ENCODE measurements around the gene AP3D1.

Gene AP3D1

GRCh38 chr19:2195361-2195760 is 44.0 kb upstream of the AP3D1 start:
- TF ChIP-seq CTCF (IDR thresholded peaks at IDR 0.05; ENCODE audit: insufficient read depth, low read depth, low read length, missing control alignments): no peak
- no peak overlapping the region for H3K4me3 ChIP-seq (ENCODE audit: low read length)
- DNase-seq (ENCODE audit: low read depth): no peak

GRCh38 chr19:2194513-2195078 is 43.2 kb upstream of the AP3D1 start:
- H3K4me3 ChIP-seq (ENCODE audit: low read length): no peak overlapping the region
- no peak for TF ChIP-seq CTCF (IDR thresholded peaks at IDR 0.05; ENCODE audit: insufficient read depth, low read depth, low read length, missing control alignments)

GRCh38 chr19:2193807-2194206 is 42.4 kb upstream of the AP3D1 start:
- H3K4me3 ChIP-seq (ENCODE audit: low read length): no peak overlapping the region
- no peak for DNase-seq (ENCODE audit: low read depth)
- no peak for TF ChIP-seq CTCF (IDR thresholded peaks at IDR 0.05; ENCODE audit: insufficient read depth, low read depth, low read length, missing control alignments)

More at GRCh38 chr19:2194513-2195078, 43.2 kb upstream of the AP3D1 start:
- DNase-seq (ENCODE audit: low read depth): no peak

DNA sequence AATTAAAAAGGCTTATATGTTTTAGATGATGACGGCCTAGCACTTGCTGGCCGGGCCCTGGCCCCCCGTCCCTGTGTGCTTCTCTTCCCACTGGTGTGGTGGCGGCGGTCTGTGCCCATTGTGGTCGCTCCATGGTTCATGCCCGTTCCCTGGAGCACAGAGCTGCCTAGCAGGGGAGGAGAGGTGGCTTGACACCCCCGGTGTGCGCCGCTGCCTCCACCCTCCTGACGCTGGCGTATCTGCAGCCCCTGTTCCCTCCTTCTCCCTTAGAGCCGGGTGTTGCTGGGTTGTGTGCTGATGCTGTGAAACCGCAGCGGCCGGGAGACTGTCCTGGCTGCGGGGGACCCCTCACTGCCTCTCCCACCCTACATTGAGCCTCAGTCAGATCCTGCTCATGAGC is 41.5 kb upstream of the AP3D1 start:
- DNase-seq (ENCODE audit: low read depth): no peak
- no peak for TF ChIP-seq CTCF (IDR thresholded peaks at IDR 0.05; ENCODE audit: insufficient read depth, low read depth, low read length, missing control alignments)
- H3K4me3 ChIP-seq (ENCODE audit: low read length): no peak overlapping the region

- no peak overlapping the region for H3K4me3 ChIP-seq (ENCODE audit: low read length)
- no peak for TF ChIP-seq CTCF (IDR thresholded peaks at IDR 0.05; ENCODE audit: insufficient read depth, low read depth, low read length, missing control alignments)
- no peak for DNase-seq (ENCODE audit: low read depth)
Measured at GRCh38 chr19:2191456-2192310, 40.3 kb upstream of the AP3D1 start.

DNA sequence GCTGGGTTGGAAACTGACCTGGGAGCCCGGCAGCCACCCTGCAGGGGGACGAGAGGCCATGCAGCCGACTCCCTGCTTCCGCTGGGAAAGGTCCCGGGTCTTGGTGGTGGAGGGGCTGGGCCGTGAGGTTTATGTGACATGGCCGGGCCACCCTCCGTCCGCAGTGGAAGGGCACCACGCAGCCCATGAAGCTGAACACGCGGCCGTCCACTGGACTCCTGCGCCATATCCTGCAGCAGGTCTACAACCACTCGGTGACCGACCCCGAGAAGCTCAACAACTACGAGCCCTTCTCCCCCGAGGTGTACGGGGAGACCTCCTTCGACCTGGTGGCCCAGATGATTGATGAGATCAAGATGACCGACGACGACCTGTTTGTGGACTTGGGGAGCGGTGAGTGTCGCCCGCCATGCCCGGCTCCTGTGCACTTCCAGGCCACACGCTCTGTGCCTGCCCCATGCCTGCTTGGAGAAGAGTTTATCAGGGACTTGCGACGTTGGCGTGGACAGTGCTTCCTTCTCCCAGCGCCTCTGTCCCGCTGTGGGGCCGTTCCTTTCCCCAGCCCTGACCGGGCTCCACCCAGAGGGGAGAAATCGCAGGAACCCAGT is 39.6 kb upstream of the AP3D1 start:
- no peak for DNase-seq (ENCODE audit: low read depth)
- no peak overlapping the region for H3K4me3 ChIP-seq (ENCODE audit: low read length)
- no peak for TF ChIP-seq CTCF (IDR thresholded peaks at IDR 0.05; ENCODE audit: insufficient read depth, low read depth, low read length, missing control alignments)
